GM12865 (cell line): Measurements from ENCODE around the gene MNX1.

ENCODE experiments used
- DNase-seq: peaks from one replicate; pipeline ENCODE4 v3.0.0; 2010; ENCODE audit warnings: low read depth
- H3K4me3 ChIP-seq: 2 replicates; pipeline ENCODE4 v1.5.1; 2011; ENCODE audit warnings: mild to moderate bottlenecking, low read depth, low read length, control low read depth
- CTCF ChIP-seq: IDR thresholded peaks from 2 replicates; pipeline ENCODE4 v1.5.1; 2011; ENCODE audit warnings: low read length, control low read depth, low read depth, inconsistent platforms; ENCODE audit not compliant: insufficient read depth; ENCODE audit errors: missing control alignments

Gene MNX1

GRCh38 chr7:157023589-157023905 lies 13.1 kb upstream of the MNX1 start:
- no peak for TF ChIP-seq CTCF
- H3K4me3 ChIP-seq: no peak overlapping the region
- DNase-seq: no peak

GRCh38 chr7:157022681-157023588 lies 12.5 kb upstream of the MNX1 start:
- no peak for DNase-seq
- H3K4me3 ChIP-seq: no peak overlapping the region
- TF ChIP-seq CTCF: no peak

- no peak overlapping the region for H3K4me3 ChIP-seq
- TF ChIP-seq CTCF: no peak
- no peak for DNase-seq
Observed at GRCh38 chr7:157021871-157022680, 11.6 kb upstream of the MNX1 start.

- no peak for DNase-seq
- no peak for TF ChIP-seq CTCF
- no peak overlapping the region for H3K4me3 ChIP-seq
Observed at GRCh38 chr7:157021071-157021870, 10.8 kb upstream of the MNX1 start.

GRCh38 chr7:157020514-157021070 lies 10.1 kb upstream of the MNX1 start:
- TF ChIP-seq CTCF: no peak
- no peak overlapping the region for H3K4me3 ChIP-seq
- no peak for DNase-seq

GRCh38 chr7:157019718-157020451 lies 9.4 kb upstream of the MNX1 start:
- H3K4me3 ChIP-seq: no peak overlapping the region
- TF ChIP-seq CTCF: no peak
- DNase-seq: no peak
